ENCODE results near the gene EIF2B1.

DNA sequence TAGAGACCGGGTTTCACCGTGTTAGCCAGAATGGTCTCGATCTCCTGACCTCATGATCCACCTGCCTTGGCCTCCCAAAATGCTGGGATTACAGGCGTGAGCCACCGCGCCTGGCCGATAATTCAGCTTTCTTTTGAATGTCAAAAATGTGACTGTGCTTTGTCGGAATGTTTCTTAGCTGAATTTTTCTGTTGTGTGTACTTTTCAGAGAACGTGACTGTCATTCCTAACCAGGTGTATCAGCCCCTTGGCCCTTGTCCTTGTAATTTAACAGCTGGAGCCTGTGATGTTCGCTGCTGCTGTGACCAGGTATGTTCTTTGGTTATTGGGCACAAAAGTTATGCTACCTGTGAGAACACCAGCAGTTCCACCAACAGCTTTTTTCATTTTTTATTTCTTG is 45.5 kb upstream of the EIF2B1 start:
- TF ChIP-seq, protein P1, sequence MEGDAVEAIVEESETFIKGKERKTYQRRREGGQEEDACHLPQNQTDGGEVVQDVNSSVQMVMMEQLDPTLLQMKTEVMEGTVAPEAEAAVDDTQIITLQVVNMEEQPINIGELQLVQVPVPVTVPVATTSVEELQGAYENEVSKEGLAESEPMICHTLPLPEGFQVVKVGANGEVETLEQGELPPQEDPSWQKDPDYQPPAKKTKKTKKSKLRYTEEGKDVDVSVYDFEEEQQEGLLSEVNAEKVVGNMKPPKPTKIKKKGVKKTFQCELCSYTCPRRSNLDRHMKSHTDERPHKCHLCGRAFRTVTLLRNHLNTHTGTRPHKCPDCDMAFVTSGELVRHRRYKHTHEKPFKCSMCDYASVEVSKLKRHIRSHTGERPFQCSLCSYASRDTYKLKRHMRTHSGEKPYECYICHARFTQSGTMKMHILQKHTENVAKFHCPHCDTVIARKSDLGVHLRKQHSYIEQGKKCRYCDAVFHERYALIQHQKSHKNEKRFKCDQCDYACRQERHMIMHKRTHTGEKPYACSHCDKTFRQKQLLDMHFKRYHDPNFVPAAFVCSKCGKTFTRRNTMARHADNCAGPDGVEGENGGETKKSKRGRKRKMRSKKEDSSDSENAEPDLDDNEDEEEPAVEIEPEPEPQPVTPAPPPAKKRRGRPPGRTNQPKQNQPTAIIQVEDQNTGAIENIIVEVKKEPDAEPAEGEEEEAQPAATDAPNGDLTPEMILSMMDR (IDR thresholded peaks at IDR 0.05): no peak
- no peak for TF ChIP-seq POLR2A (IDR thresholded peaks at IDR 0.05)
